KOPT-K1 (cell line): ENCODE data around the gene LCE6A.

ENCODE experiments used
- H3K27ac ChIP-seq: fragments of 200-600 bp; sonication (generic); 2 replicates; pipeline ENCODE4 v1.5.1; 2016; ENCODE audit warnings: antibody characterized with exemption, mild to moderate bottlenecking, low read depth, low read length; ENCODE audit not compliant: poor library complexity, severe bottlenecking
- H3K36me3 ChIP-seq: fragments of 200-600 bp; sonication (generic); 2 replicates; pipeline ENCODE4 v1.5.1; 2017; ENCODE audit warnings: antibody characterized with exemption, mild to moderate bottlenecking, low read length, moderate library complexity; ENCODE audit not compliant: insufficient read depth
- H3K9me3 ChIP-seq: fragments of 200-600 bp; sonication (generic); 2 replicates; pipeline ENCODE4 v1.5.1; 2017; ENCODE audit warnings: antibody characterized with exemption, low read length, mild to moderate bottlenecking; ENCODE audit not compliant: insufficient read depth, poor library complexity, severe bottlenecking

The LCE6A gene

GRCh38 chr1:152861374-152861773, 18.7 kb downstream of the LCE6A start:
- Histone ChIP-seq H3K36me3 (no peaks in the 10 kb centered on the region), H3K9me3 (no peaks in the 10 kb centered on the region), H3K27ac (no peak overlapping the region)

DNA sequence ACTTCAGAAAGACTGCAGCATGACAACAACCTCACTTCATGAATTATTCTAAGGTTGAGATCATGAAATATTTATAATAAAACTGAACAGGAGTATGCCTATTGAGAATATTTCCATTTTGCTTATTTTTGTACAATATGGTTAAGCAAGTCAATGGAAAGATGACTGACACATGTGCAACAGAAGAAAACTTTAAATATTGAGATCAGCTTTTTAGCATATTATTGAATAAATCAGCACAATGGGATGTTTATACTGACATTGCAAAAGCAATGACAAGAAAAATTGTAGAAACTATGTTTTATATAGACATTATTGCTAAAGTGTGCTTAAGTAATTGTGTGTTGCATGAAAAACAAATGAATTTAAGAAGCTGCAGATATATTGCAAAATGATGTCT, 21.8 kb downstream of the LCE6A start:
- no peaks in the 10 kb centered on the region for H3K36me3 ChIP-seq
- no peaks in the 10 kb centered on the region for H3K9me3 ChIP-seq
- H3K27ac ChIP-seq = no peak overlapping the region

DNA sequence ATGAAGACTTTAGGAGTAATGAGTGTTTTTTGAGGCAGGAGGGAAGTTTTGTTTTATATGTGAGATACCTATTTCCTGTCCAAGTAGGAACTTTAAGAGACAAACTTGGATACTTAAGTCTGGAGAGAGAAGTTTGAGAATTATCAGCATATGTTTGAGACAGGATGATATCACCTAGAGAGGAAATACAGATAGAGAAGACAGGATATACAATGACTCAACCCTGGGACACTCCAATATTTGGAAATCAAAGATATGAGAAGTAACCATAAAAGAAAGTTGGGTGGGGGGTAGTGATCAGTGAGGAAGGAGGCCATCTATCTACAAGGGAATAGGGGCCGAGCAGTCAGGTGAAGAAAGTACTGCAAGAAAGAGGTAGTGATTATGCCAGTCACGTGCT, 23.7 kb downstream of the LCE6A start:
- Histone ChIP-seq H3K27ac (no peak overlapping the region), H3K9me3 (no peaks in the 10 kb centered on the region), H3K36me3 (no peaks in the 10 kb centered on the region)

GRCh38 chr1:152869808-152870419, 27.3 kb downstream of the LCE6A start:
- H3K27ac ChIP-seq = no peak overlapping the region
- H3K9me3 ChIP-seq = no peaks in the 10 kb centered on the region
- no peaks in the 10 kb centered on the region for H3K36me3 ChIP-seq

GRCh38 chr1:152870831-152871730, 28.4 kb downstream of the LCE6A start:
- Histone ChIP-seq H3K9me3 (no peaks in the 10 kb centered on the region), H3K36me3 (no peaks in the 10 kb centered on the region), H3K27ac (no peak overlapping the region)

- no peaks in the 10 kb centered on the region for H3K9me3 ChIP-seq
- H3K27ac ChIP-seq = no peak overlapping the region
- no peaks in the 10 kb centered on the region for H3K36me3 ChIP-seq
These were observed 29.1 kb downstream of the LCE6A start for GRCh38 chr1:152871731-152872126.

DNA sequence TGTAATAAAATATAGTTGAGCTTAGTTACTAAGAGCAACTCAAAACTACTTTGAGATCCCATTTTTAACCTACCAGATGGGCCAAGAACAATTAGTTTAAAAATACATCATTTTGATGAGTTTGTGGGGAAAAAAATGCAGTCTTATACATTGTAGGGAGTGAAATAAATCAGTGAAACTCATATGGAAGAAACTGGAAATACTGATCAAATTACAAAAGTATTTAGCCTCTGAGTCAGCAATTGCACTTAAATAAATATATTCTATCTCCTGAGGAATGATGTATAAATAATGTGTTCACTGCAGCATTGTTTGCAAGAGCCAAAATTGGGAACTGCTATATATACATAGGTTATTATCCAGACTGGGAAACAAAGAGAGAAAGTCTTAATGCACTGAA, 30.8 kb downstream of the LCE6A start:
- H3K27ac ChIP-seq = no peak overlapping the region
- H3K9me3 ChIP-seq = no peaks in the 10 kb centered on the region
- no peaks in the 10 kb centered on the region for H3K36me3 ChIP-seq

DNA sequence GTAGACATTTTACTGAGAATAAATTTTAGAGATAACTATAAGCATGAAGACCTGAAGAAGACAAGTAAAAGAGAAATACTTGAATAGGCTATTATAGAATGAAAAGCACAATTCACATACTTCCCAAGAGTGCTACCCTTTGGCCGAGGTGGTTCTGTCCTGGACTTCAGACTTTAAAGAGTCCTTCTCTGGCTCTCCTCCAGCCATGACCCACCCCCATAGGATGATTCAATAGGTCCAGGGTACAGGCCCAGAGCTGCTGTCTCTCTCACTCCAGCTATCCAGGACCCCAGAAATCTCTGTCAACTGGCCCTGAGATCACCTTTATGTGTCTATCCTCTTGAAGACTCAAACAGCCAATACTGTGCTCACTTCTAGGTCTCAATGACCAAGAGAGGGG, 34.2 kb downstream of the LCE6A start:
- H3K27ac ChIP-seq = no peak overlapping the region
- H3K36me3 ChIP-seq = no peaks in the 10 kb centered on the region
- no peaks in the 10 kb centered on the region for H3K9me3 ChIP-seq

GRCh38 chr1:152878042-152878441, 35.4 kb downstream of the LCE6A start, which contains the start of gene SMCP:
TSS of gene SMCP (plus strand) at chr1:152878322. CDS start at chr1:152884423, 6,101 bp downstream.
- Histone ChIP-seq H3K27ac (no peak within 1 kb of the TSS), H3K36me3 (no peaks in the 10 kb centered on the region), H3K9me3 (no peaks in the 10 kb centered on the region)

GRCh38 chr1:152879559-152880198, 37.0 kb downstream of the LCE6A start:
- Histone ChIP-seq H3K9me3 (no peaks in the 10 kb centered on the region), H3K27ac (no peak overlapping the region), H3K36me3 (no peaks in the 10 kb centered on the region)

DNA sequence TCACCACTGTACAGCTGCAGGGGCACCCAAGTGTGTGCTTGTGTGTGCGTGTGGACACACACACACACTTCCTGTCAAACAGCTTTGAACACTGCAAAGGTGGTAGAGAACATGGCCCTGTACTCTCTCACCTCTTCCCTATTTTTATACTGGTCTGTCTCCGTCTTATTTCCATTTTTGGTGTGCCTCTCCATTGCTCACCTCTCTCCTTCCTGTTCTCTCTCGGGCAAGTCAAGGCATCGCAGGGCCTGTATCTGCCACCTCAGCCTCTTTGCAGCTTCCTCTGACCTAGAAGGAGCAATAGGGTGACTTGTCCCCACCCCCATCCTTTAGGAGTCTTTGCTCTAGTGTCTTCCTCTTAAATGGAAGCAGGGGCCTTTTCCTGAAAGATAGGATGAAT, 37.7 kb downstream of the LCE6A start:
- Histone ChIP-seq H3K9me3 (no peaks in the 10 kb centered on the region), H3K27ac (no peak overlapping the region), H3K36me3 (no peaks in the 10 kb centered on the region)

DNA sequence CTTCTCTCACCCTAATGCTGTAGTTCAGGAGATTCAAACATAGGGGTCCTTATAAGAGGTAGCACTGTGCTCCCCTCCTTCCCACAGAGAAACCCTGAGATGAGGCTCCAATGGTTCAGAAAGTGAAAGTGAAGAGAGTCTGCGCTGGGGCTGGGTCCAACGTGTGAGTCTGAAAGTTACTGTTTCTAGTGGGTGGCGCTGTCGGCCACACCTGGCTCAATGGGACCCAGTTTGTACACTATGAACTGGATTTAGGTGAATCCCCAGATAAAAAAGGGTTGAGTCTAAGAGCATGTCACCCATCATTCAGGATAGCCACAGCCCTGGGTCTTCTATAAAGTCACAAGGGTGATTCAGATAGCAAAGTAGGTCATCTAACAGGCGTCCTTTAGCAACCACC, 38.3 kb downstream of the LCE6A start:
- H3K36me3 ChIP-seq = no peaks in the 10 kb centered on the region

DNA sequence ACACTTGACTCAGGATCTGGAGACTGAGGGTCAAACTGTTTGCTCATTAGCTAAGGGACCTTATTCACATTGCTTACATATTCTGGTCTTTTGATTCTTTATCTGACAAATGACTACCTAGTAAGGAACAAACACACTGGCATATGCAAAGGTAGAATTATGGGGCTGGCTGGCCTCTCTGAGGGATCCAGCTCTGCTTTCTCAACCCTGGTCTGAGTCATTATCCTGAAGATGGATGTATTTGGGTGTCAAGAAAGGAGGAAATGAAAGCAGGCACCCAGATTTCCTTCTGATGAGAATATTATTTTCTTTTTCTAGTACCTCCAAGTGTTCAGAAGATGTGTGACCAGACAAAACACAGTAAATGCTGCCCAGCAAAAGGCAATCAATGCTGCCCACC, 41.4 kb downstream of the LCE6A start:
- Histone ChIP-seq H3K27ac (no peak overlapping the region), H3K9me3 (no peaks in the 10 kb centered on the region)

More for the DNA sequence above, 38.3 kb downstream of the LCE6A start:
- Histone ChIP-seq H3K27ac (no peak overlapping the region), H3K9me3 (no peaks in the 10 kb centered on the region)

DNA sequence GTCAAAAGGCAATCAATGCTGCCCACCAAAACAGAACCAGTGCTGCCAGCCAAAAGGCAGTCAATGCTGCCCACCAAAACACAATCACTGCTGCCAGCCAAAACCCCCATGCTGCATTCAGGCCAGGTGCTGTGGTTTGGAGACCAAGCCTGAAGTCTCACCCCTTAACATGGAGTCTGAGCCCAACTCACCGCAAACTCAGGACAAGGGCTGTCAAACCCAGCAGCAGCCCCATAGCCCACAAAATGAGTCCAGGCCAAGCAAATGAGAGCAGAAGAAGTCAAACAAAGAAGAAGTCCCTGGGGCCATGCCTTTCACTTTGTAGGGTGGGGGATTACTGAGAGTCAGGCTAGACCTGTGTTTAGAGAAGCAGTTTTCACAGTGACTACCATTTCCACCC, 41.9 kb downstream of the LCE6A start:
- H3K27ac ChIP-seq = no peak overlapping the region
- H3K9me3 ChIP-seq = no peaks in the 10 kb centered on the region

More for the DNA sequence above, 41.4 kb downstream of the LCE6A start:
- H3K36me3 ChIP-seq = no peaks in the 10 kb centered on the region

GRCh38 chr1:152884966-152885624, 42.4 kb downstream of the LCE6A start:
- no peak overlapping the region for H3K27ac ChIP-seq
- H3K9me3 ChIP-seq = no peaks in the 10 kb centered on the region
- H3K36me3 ChIP-seq = no peaks in the 10 kb centered on the region

More for the DNA sequence above, 41.9 kb downstream of the LCE6A start:
- H3K36me3 ChIP-seq = no peaks in the 10 kb centered on the region
